NK-92 treated with Interleukin-12 subunit alpha and Interleukin-12 subunit beta, amount 100 ng/mL, for 24 hours (cell line): ENCODE results near the gene DLG1.

Experiments used
- DNase-seq: peaks from one replicate; lab custom pipeline; 2025; lab: John Stamatoyannopoulos, UW

Gene DLG1

DNA sequence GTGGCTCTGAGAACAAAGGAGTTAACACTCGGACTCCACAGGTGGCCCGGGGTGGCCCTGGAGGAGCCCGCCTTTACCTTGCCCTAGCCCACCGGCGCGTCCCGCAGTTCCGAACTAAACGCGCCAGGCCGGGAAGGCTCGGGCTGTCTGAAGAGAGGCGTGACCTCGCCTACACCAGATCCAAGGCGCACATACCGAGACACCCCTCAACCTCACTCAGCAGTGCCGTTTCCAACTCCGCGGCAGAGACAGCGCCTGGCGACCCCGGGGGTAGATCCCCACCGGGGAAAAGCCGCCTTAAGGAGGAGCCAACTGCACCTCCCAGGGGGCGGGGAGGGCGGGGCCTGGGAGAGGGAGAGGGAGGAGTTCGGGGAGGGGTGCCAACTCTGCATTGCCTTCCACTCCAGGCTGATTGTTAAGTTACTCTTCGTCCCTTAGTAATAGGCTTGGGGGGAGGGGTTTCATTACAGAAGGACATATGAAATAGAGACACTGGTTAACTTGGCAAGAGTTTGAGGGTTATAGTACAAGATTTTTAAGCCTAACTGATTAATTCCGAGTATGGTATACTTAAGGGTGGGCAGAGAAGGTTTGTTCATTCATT lies at the start of gene DLG1:
Gene DLG1 (minus strand): TSS at position 272 of the 604 bp plus-strand sequence. CDS start 1,408 bp downstream, outside the sequence.
- DNase-seq = peak; percentile 83

GRCh38 chr3:197348014-197348413 lies 49.6 kb upstream of the DLG1 start:
- no peak for DNase-seq

- no peak for DNase-seq
Measured at GRCh38 chr3:197345390-197345789, 47.0 kb upstream of the DLG1 start.

- DNase-seq = no peak
Measured at GRCh38 chr3:197344582-197345318, 46.3 kb upstream of the DLG1 start.

GRCh38 chr3:197343656-197344408 lies 45.4 kb upstream of the DLG1 start:
- no peak for DNase-seq

DNA sequence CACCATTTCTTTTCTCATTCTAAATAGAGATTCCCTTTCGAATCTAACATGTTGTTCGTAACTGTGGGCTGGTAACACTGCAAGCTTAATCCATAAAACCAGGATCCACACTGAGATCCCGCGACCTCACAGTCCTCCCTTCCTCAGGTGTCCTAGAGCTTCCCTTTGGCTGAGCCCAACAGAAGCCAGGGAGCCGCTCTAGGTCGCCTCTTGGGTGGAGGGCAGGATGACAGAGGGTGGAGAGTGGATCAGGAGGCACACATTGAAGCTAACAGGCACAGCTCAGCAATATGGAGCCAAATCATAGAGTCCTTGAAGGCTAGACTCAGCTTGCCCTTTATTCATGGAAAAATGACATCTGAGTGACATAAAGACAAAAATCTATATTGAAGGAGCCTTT lies 44.7 kb upstream of the DLG1 start:
- no peak for DNase-seq

DNA sequence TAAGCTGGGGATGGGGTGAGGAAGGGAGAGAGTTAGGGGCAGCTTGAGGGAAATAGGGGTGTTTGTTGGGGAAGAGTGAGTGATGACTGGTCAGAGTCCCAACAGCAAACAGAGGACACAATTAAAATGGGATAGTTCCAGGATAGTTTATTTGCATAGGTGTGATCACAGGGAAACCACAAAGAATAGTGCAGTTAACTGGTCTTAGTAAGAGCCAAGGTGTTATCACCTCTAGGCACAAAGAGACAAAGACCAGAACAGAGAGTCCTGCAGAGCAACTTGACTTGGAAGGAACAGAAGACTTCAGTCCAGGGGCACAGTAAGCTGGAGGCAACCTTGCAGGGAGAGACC lies 42.1 kb upstream of the DLG1 start:
- DNase-seq = no peak

DNA sequence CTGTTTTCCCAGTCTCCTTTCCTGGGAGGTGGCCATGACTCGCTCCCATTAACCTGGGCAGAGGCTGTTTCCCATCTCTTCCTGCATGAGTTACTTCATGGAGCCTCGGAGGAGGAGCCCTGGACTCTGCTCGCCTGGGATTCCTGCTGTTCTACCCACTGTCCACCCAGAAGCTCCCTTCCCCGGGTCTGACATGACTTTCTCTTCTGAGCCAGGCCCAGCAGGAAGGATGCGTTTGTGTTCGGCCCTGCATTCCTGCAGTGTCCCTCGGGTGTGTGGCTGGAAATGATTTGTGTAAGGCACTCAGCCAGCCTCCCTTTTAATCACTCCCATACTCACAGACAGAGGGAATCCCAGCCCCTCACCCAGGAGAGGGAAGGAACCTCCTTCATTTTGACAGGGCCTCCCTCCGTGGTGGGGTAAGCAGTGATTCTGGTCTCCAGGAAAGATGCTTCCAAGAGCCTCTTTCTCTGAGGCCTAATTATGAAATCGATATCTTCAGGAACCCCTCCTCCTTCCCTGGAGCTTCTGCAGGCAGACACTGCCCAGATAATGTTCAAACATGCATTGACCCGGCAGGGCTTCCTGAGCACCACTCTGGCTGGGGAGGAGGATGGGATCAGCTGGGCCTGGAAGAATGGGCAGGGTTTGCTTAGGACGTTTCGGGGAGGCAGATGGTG lies 41.6 kb upstream of the DLG1 start:
- no peak for DNase-seq

- DNase-seq = no peak
Measured at GRCh38 chr3:197338586-197338985, 40.2 kb upstream of the DLG1 start.

- DNase-seq = no peak
Measured at GRCh38 chr3:197337656-197338055, 39.2 kb upstream of the DLG1 start.

- no peak for DNase-seq
Measured at GRCh38 chr3:197337214-197337613, 38.8 kb upstream of the DLG1 start.

DNA sequence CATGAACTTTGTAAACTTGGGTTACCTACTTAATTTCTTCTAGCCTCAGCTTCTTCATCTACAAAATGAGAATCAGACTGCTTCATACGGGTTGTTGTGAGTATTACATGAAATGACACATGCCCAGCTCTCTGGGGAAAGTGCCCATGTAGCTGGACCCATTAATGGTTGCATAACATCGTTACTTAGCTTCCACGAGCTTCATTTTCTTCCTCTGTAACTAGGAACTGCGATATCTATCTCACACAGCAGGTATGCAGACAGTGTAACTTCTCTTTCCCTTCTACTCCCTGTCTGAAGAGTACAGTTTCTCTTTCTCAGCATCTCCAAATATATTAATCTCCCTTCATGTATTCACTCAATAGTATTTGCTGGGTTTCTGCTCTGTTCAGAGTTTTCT lies 37.9 kb upstream of the DLG1 start:
- no peak for DNase-seq

- DNase-seq = no peak
Measured at GRCh38 chr3:197335428-197336132, 37.2 kb upstream of the DLG1 start.

DNA sequence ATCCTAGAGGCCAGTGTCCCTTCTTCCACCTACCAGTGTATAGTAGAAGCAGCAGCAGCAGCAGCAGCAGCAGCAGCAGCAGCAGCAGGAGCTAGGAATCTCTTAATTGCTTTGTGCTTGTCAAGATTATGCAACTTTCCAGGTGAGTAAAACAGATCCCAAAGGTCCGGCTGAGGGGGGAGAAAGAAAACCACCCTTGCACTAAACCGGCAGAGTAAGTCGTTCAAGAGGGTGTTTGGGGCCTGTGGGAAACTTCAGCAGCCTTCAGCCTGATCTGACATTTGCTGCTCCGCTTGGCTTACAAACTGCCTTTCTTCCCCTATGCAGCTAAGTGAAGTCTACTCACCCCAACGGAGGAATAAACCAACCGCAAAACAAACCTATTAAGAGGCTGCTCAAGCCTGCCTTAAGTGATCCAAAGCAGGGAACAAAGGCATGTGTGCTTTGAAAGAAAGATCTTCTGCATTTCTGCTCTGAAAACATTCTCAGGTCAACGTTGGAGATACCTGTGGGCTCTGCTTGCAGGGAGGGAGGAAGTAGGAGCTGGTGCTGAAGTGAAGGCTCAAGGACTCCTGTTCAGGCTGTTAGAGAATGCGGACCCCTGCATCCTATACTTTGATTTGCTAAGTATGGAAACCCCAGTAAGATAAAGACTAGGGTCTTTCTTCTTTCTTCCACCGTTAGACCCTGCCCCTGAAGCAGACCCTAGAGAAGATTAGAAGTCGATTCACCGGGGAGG lies 35.7 kb upstream of the DLG1 start:
- no peak for DNase-seq

GRCh38 chr3:197331131-197331530 lies 32.7 kb upstream of the DLG1 start:
- DNase-seq = no peak

GRCh38 chr3:197329382-197329781 lies 31.0 kb upstream of the DLG1 start:
- DNase-seq = no peak

DNA sequence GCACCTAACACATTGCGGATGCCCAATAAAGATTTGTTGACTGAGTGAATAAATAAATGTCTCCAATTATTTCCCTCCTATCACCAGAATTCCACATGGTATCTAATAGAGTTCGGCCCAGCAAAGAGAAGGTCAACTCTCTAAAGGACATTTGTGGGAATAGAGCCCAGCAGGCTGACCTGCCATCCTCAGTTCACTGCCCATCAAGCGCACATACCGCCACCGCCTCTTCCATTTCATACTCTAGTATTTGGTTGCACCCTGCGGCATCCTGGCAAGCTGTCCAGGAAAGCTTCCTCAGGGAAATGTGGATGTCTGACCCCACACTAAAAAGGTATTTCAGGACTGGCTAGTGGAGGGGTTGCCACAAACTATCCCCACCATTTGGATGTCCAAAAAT lies 29.8 kb upstream of the DLG1 start:
- DNase-seq = no peak

GRCh38 chr3:197327701-197328100 lies 29.3 kb upstream of the DLG1 start:
- no peak for DNase-seq

DNA sequence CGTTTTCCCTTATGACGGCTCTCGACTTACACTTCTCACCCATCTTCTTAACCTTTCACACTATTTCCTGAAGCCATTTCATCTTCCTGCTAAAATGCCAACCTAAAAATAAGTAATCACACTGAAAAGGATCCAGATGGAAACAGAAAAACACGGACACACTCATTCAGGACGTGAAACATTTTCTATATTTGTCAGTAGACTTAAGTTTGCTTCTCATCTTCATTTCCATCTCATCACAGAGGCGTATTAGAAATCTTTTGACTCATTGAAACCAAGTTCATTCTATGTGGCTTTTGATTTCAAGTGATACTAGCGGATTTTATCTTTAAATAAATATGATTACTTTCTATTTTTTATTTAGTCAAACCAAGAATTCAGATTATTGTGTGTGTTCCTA lies 27.4 kb upstream of the DLG1 start:
- DNase-seq = no peak

GRCh38 chr3:197322149-197322548 lies 23.7 kb upstream of the DLG1 start:
- DNase-seq = no peak

DNA sequence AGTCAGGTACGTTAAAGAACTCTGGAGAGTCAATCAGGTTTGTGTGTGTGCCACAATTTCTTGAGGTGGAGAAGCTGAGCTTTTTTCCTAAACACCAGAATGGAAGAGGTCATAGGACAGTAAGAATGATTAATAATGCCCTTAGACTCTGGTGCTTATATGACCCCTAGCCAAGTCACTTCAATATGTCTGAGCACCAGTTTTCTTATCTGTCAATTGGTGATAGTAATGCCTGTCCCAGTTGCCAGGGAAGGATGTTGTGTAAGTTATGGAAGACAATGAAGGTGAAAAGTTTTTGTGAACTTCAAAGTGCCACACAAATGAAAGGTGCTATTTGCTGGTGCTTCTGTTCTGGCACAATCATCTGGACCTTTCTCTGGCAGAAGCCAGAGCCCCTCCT lies 22.2 kb upstream of the DLG1 start:
- DNase-seq = no peak
